GM23248 (cell line): ENCODE measurements around the gene EIF4E3. TPM values are rescaled to one million over a fixed set of nuclear protein-coding genes. Genes with fewer than 3 reads are reported as not detected.

Experiments used
- DNase-seq: peaks from one replicate; pipeline ENCODE4 v3.0.0-alpha.2; 2015
- H2AFZ ChIP-seq: fragments of 200-600 bp; sonication (generic); 2 replicates; pipeline ENCODE4 v1.6.1; 2016; ENCODE audit warnings: antibody characterized with exemption
- H3F3A ChIP-seq: fragments of 200-600 bp; sonication (generic); 2 replicates; pipeline ENCODE4 v1.6.1; 2016; ENCODE audit warnings: mild to moderate bottlenecking, antibody characterized with exemption, mixed run types; ENCODE audit not compliant: insufficient read depth
- H3K27ac ChIP-seq: fragments of 200-600 bp; sonication (generic); 2 replicates; pipeline ENCODE4 v1.5.1; 2016; ENCODE audit warnings: mild to moderate bottlenecking
- H3K27me3 ChIP-seq: fragments of 200-600 bp; sonication (generic); replicated peaks from 2 replicates; pipeline ENCODE4 v1.6.1; 2016; ENCODE audit warnings: mild to moderate bottlenecking; ENCODE audit not compliant: insufficient read depth
- H3K36me3 ChIP-seq: fragments of 200-600 bp; sonication (generic); 2 replicates; pipeline ENCODE4 v1.6.1; 2016; ENCODE audit warnings: low read depth, mild to moderate bottlenecking
- H3K4me1 ChIP-seq: fragments of 200-600 bp; sonication (generic); 2 replicates; pipeline ENCODE4 v1.6.1; 2016; ENCODE audit warnings: mild to moderate bottlenecking; ENCODE audit not compliant: insufficient read depth
- H3K4me2 ChIP-seq: fragments of 200-600 bp; sonication (generic); one replicate; pipeline ENCODE4 v1.6.1; 2016; ENCODE audit warnings: mild to moderate bottlenecking; ENCODE audit not compliant: unreplicated experiment
- H3K4me3 ChIP-seq: fragments of 200-600 bp; sonication (generic); 2 replicates; pipeline ENCODE4 v1.5.1; 2016; ENCODE audit warnings: mild to moderate bottlenecking
- H3K79me2 ChIP-seq: fragments of 200-600 bp; sonication (generic); 2 replicates; pipeline ENCODE4 v1.6.1; 2016; ENCODE audit warnings: mild to moderate bottlenecking; ENCODE audit not compliant: insufficient read depth
- H3K9ac ChIP-seq: fragments of 200-600 bp; sonication (generic); 2 replicates; pipeline ENCODE4 v1.6.1; 2016; ENCODE audit warnings: mild to moderate bottlenecking
- H3K9me2 ChIP-seq: fragments of 200-600 bp; sonication (generic); 2 replicates; pipeline ENCODE4 v1.6.1; 2016; ENCODE audit warnings: mixed run types, mild to moderate bottlenecking, moderate library complexity; ENCODE audit not compliant: insufficient read depth
- H3K9me3 ChIP-seq: fragments of 200-600 bp; sonication (generic); one replicate; pipeline ENCODE4 v1.6.1; 2017; ENCODE audit warnings: low read depth
- H4K20me1 ChIP-seq: fragments of 200-600 bp; sonication (generic); 2 replicates; pipeline ENCODE4 v1.6.0; 2016; ENCODE audit not compliant: insufficient read depth
- EZH2 ChIP-seq: fragments of 200-600 bp; sonication (generic); IDR thresholded peaks from 2 replicates; pipeline ENCODE4 v1.6.1; 2018; ENCODE audit warnings: antibody characterized with exemption, mild to moderate bottlenecking; ENCODE audit not compliant: insufficient read depth, poor library complexity, severe bottlenecking
- EZH2phosphoT487 ChIP-seq: fragments of 200-600 bp; sonication (generic); IDR thresholded peaks from 2 replicates; pipeline ENCODE4 v1.6.1; 2018; ENCODE audit warnings: antibody characterized with exemption, moderate library complexity, mild to moderate bottlenecking, low read depth; ENCODE audit not compliant: insufficient read depth
- WGBS, 2 experiments: methylation state at CpG; one replicate each; pipeline ENCODE4 v1.1.6; 2015 to 2017; ENCODE audit warnings: low lambda C conversion rate in 2 of 2, low coverage in 1 of 2; ENCODE audit errors: missing lambda C conversion rate in 2 of 2; 5-methylcytosine and 5-hydroxymethylcytosine counted together
- in situ Hi-C: fragments of 300-500 bp; cut with MboI; formaldehyde crosslinking; loops from 2 replicates; pipeline ENCODE4 v1.15.0; 2020
- polyA plus RNA-seq: library from polyadenylated mRNA; unstranded; fragments of >200 nt; fragmentation: Nextera tagmentation; extraction: Ambion mirVana; gene quantifications from 2 replicates; pipeline ENCODE4 v1.2.1, GENCODE V29; 2016
- total RNA-seq: library from RNA; depleted of rRNA; stranded (reverse); fragments of >200 nt; shearing (Covaris generic); gene quantifications from 2 replicates; pipeline ENCODE4 v1.2.3, GENCODE V29; 2014

The EIF4E3 gene
- total and polyA plus RNA-seq, 2 experiments from 2014 or later: 1.1 TPM

GRCh38 chr3:71695000-71695482, 30.2 kb downstream of the EIF4E3 start:
- peak overlapping the region; percentile 55 for H3K27ac ChIP-seq
- peak overlapping the region; percentile 68 for H3K4me2 ChIP-seq
- in situ Hi-C loops: no loop called here
- H3K79me2 ChIP-seq: no peaks in the 10 kb centered on the region
- DNase-seq: no peak
- no peaks in the 10 kb centered on the region for H3K9me3 ChIP-seq
- no peaks in the 10 kb centered on the region for H3K36me3 ChIP-seq
- H4K20me1 ChIP-seq: no peaks in the 10 kb centered on the region
- whole genome bisulfite sequencing, 2 experiments: 85 to 88% methylated on average over 7 of the region's 7 CpGs
- TF ChIP-seq EZH2phosphoT487: no peak
- no peak for TF ChIP-seq EZH2
- H3K9me2 ChIP-seq: no peaks in the 10 kb centered on the region
- no peaks in the 10 kb centered on the region for H3K27me3 ChIP-seq
- H3K9ac ChIP-seq: 0 out of 2 replicates have a peak overlapping the region, but pooled peaks have one; percentile 24
- peaks cover 27% of the 10 kb centered on the region for H3K4me1 ChIP-seq
- H3F3A ChIP-seq: peaks cover 30% of the 10 kb centered on the region
- no peak overlapping the region for H3K4me3 ChIP-seq
- H2AFZ ChIP-seq: peak overlapping the region; percentile 81

GRCh38 chr3:71694358-71694999, 30.7 kb downstream of the EIF4E3 start:
- 50 to 53% methylated on average over 4 of the region's 4 CpGs for WGBS, 2 experiments
- peak overlapping the region; percentile 55 for H3K27ac ChIP-seq
- in situ Hi-C loops: no loop called here

GRCh38 chr3:71693641-71694040, 31.6 kb downstream of the EIF4E3 start:
- WGBS, 2 experiments: 56 to 72% methylated on average over 8 of the region's 8 CpGs
- H3K4me3 ChIP-seq: no peak overlapping the region
- H3K4me2 ChIP-seq: peak overlapping the region; percentile 68
- no peaks in the 10 kb centered on the region for H3K79me2 ChIP-seq
- peaks cover 44% of the 10 kb centered on the region for H3F3A ChIP-seq
- TF ChIP-seq EZH2phosphoT487: no peak
- TF ChIP-seq EZH2: no peak
- peak overlapping the region; percentile 55 for H3K27ac ChIP-seq
- H3K27me3 ChIP-seq: no peaks in the 10 kb centered on the region
- H3K4me1 ChIP-seq: peaks cover 40% of the 10 kb centered on the region
- no peaks in the 10 kb centered on the region for H4K20me1 ChIP-seq
- H2AFZ ChIP-seq: peak overlapping the region; percentile 81
- no peaks in the 10 kb centered on the region for H3K9me3 ChIP-seq
- no peak overlapping the region for H3K9ac ChIP-seq
- no peaks in the 10 kb centered on the region for H3K9me2 ChIP-seq
- no peak for DNase-seq
- in situ Hi-C loops: no loop called here
- no peaks in the 10 kb centered on the region for H3K36me3 ChIP-seq

More at GRCh38 chr3:71694358-71694999, 30.7 kb downstream of the EIF4E3 start:
- no peaks in the 10 kb centered on the region for H3K27me3 ChIP-seq
- H3K79me2 ChIP-seq: no peaks in the 10 kb centered on the region
- TF ChIP-seq EZH2 (no peak), EZH2phosphoT487 (no peak)
- H4K20me1 ChIP-seq: no peaks in the 10 kb centered on the region
- H3K4me3 ChIP-seq: peak overlapping the region; percentile 37
- DNase-seq: peak; percentile 78
- no peaks in the 10 kb centered on the region for H3K9me2 ChIP-seq
- H3F3A ChIP-seq: peaks cover 35% of the 10 kb centered on the region
- H3K4me1 ChIP-seq: peaks cover 33% of the 10 kb centered on the region
- no peaks in the 10 kb centered on the region for H3K9me3 ChIP-seq
- no peaks in the 10 kb centered on the region for H3K36me3 ChIP-seq
- 0 out of 2 replicates have a peak overlapping the region, but pooled peaks have one; percentile 24 for H3K9ac ChIP-seq
- peak overlapping the region; percentile 68 for H3K4me2 ChIP-seq
- H2AFZ ChIP-seq: peak overlapping the region; percentile 81

GRCh38 chr3:71692139-71692538, 33.1 kb downstream of the EIF4E3 start:
- Histone ChIP-seq H3K9ac (no peak overlapping the region), H3K9me3 (no peaks in the 10 kb centered on the region), H3F3A (peaks cover 44% of the 10 kb centered on the region), H2AFZ (no peak overlapping the region), H3K4me3 (no peak overlapping the region), H3K27ac (no peak overlapping the region), H3K4me1 (peaks cover 48% of the 10 kb centered on the region), H3K36me3 (no peaks in the 10 kb centered on the region), H3K27me3 (no peaks in the 10 kb centered on the region), H4K20me1 (no peaks in the 10 kb centered on the region), H3K79me2 (no peaks in the 10 kb centered on the region), H3K4me2 (no peak overlapping the region), H3K9me2 (no peaks in the 10 kb centered on the region)
- in situ Hi-C loops: no loop called here
- no peak for TF ChIP-seq EZH2phosphoT487
- no peak for TF ChIP-seq EZH2
- 96 to 100% methylated on average over 1 of the region's 1 CpG for WGBS, 2 experiments
- no peak for DNase-seq
